Stomach (tissue), 9 donors: Measurements from ENCODE around the gene EEF2K. TPM values are rescaled to one million over a fixed set of nuclear protein-coding genes. Genes with fewer than 3 reads are reported as not detected.
"Not testable (repeated sequence)": the region's sequence is repeated elsewhere in the genome, so short reads cannot be mapped to it uniquely, and the experiment has no call there.

ENCODE experiments used
- DNase-seq, 2 donors: peaks; one replicate each; pipeline versions ENCODE4 v3.0.0 to v3.0.0-alpha.2; 2013 to 2019
- H3K27ac ChIP-seq, 5 donors: fragments of 200-600 bp in 4 of 5; sonication (generic) in 4 of 5; one replicate each; pipeline ENCODE4 v1.5.1; 2013 to 2019; ENCODE audit warnings: mild to moderate bottlenecking in 1 of 5, moderate library complexity in 1 of 5
- H3K27me3 ChIP-seq, 3 donors: fragments of 200-600 bp; sonication (generic); one replicate each; pipeline ENCODE4 v1.5.1; 2017 to 2019; ENCODE audit warnings: mixed run types in 1 of 3
- H3K36me3 ChIP-seq, 4 donors: fragments of 200-600 bp; sonication (generic); 1 replicate in 3 of 4; 2 replicates in 1 of 4; pipeline ENCODE4 v1.5.1; 2016 to 2019
- H3K4me1 ChIP-seq, 4 donors: fragments of 200-600 bp; sonication (generic); one replicate each; pipeline ENCODE4 v1.5.1; 2016 to 2019
- H3K4me3 ChIP-seq, 4 donors: fragments of 200-600 bp; sonication (generic) in 3 of 4; one replicate each; pipeline ENCODE4 v1.5.1; 2016 to 2019; ENCODE audit warnings: mild to moderate bottlenecking in 1 of 4
- H3K9me3 ChIP-seq, 4 donors: fragments of 200-600 bp; sonication (generic); one replicate each; pipeline ENCODE4 v1.5.1; 2016 to 2019
- EP300 ChIP-seq: sonication (generic); formaldehyde crosslinking; IDR thresholded peaks from one replicate; pipeline ENCODE4 v1.6.1; 2017; ENCODE audit warnings: antibody characterized with exemption
- POLR2A ChIP-seq, 4 donors: fragments of 450-650 bp; IDR thresholded peaks; one replicate each; pipeline ENCODE4 v1.6.1; 2016; ENCODE audit warnings: antibody characterized with exemption in 4 of 4, control low read depth in 2 of 4, mild to moderate bottlenecking in 1 of 4, moderate library complexity in 1 of 4
- POLR2AphosphoS5 ChIP-seq, 3 donors: sonication (generic); formaldehyde crosslinking; IDR thresholded peaks; one replicate each; pipeline ENCODE4 v1.6.1; 2016; ENCODE audit warnings: antibody characterized with exemption in 3 of 3
- WGBS, 5 donors: extraction: QIAGEN DNeasy Blood & Tissue Kit in 3 of 5; methylation state at CpG; one replicate each; pipeline versions ENCODE4 v1.1.5 to v1.1.7; 2013 to 2018; 5-methylcytosine and 5-hydroxymethylcytosine counted together
- intact Hi-C: fragments of 100-400 bp; cut with DNase I; formaldehyde crosslinking; loops from one replicate; pipeline ENCODE4 v1.15.1; 2023; ENCODE audit warnings: low total_unique reads
- polyA plus RNA-seq, 3 donors: library from polyadenylated mRNA; stranded (reverse); fragments of 200-250 nt; gene quantifications; one replicate each; pipeline ENCODE4 v1.2.3, GENCODE V29; 2013
- total RNA-seq, 5 donors: library from RNA; depleted of rRNA; stranded (reverse); fragments of >200 nt; gene quantifications; one replicate each; pipeline versions ENCODE4 v1.1.0 to v1.2.3, GENCODE V29; 2014 to 2016
- TF ChIP-seq, protein P1 (sequence below), 7 experiments: fragments of 450-650 bp in 4 of 7; fragments of 200-600 bp in 3 of 7; sonication (generic) in 3 of 7; IDR thresholded peaks; one replicate each; pipeline ENCODE4 v1.5.1; 2016 to 2019; ENCODE audit warnings: antibody characterized with exemption in 7 of 7, control low read depth in 2 of 7, mild to moderate bottlenecking in 1 of 7
- donor health status: healthy with polysubstance abuse.
- donor health status: Bipolar disorder and iron deficiency.
- donor health status: healthy.

EEF2K gene
- total and polyA plus RNA-seq, 8 donors: 3.4 to 170 (median 27.1) TPM

DNA sequence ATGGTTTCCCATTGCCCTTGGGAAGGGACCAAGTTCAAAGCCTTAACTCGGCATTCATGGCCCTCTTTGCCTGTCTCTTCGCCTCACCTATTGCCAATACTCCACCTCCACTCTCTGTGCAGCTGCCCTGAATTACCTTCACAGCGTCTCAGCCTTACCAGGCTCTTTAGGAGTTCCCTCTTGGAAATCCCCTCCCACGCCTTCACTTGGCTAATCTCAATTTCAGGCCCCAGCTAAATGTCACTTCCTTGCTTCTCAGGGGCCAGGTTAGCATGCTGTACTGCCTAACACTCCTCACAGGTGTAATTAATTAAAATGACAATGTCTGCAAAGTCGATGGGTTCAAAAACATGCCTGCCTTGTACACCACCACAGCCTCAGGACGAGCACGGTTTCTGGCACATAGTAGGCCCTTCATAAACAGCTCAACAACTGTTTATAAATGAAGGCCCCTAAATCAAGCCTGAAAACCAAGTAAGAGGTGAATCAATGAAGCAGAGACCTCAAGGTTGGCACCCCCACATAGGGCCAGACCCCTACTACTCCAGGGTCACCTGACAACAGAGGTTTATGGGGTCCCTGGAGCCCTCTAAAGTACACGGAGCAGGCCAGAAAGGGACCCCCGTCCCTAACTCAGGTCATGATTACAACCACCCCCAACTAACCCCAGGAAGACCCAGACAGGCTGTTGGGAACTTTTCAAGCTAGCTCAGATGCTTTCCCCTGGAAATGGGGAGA lies 11.2 kb upstream of the EEF2K start:
- Histone ChIP-seq H3K4me1 (peaks cover 21 to 50% (median 49%) of the 10 kb centered on the region in 4 donors), H3K27me3 (no peaks in the 10 kb centered on the region), H3K36me3 (no peaks in the 10 kb centered on the region), H3K27ac (peak overlapping the region; percentile 16 to 98 (median 76)), H3K4me3 (no peak overlapping the region), H3K9me3 (no peaks in the 10 kb centered on the region)
- intact Hi-C loops: no loop called here
- TF ChIP-seq EP300 (no peak), POLR2AphosphoS5 (IDR thresholded peaks at IDR 0.05) (no peak), POLR2A (IDR thresholded peaks at IDR 0.05) (no peak)
- TF ChIP-seq, protein P1, sequence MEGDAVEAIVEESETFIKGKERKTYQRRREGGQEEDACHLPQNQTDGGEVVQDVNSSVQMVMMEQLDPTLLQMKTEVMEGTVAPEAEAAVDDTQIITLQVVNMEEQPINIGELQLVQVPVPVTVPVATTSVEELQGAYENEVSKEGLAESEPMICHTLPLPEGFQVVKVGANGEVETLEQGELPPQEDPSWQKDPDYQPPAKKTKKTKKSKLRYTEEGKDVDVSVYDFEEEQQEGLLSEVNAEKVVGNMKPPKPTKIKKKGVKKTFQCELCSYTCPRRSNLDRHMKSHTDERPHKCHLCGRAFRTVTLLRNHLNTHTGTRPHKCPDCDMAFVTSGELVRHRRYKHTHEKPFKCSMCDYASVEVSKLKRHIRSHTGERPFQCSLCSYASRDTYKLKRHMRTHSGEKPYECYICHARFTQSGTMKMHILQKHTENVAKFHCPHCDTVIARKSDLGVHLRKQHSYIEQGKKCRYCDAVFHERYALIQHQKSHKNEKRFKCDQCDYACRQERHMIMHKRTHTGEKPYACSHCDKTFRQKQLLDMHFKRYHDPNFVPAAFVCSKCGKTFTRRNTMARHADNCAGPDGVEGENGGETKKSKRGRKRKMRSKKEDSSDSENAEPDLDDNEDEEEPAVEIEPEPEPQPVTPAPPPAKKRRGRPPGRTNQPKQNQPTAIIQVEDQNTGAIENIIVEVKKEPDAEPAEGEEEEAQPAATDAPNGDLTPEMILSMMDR (IDR thresholded peaks at IDR 0.05): no peak
- WGBS, 5 donors: 71 to 78% (median 77%) methylated on average over 9 of the region's 9 CpGs
- peak in 1 of 2 donors; percentile 36 for DNase-seq

DNA sequence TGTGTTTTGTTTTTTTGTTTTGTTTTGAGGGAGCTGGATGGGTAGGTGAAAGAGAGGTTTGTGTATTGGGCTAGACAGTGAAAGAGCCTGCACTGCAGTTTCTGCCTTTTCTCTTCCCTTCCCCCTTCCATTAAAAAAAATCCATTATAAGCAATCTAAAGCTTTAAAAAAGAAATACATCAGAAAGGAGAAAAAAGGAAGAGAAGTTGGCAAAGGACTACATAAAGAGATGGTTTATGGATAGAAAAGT lies 10.7 kb upstream of the EEF2K start:
- Histone ChIP-seq H3K36me3 (no peaks in the 10 kb centered on the region), H3K27ac (peak overlapping the region; percentile 65 to 98 (median 76)), H3K4me3 (peak overlapping the region in 3 of 4 donors; percentile 47 to 60 (median 52)), H3K4me1 (peaks cover 18 to 51% (median 48%) of the 10 kb centered on the region in 4 donors), H3K9me3 (no peaks in the 10 kb centered on the region), H3K27me3 (no peaks in the 10 kb centered on the region)
- TF ChIP-seq EP300: no peak
- no peak for DNase-seq
- intact Hi-C loops: no loop called here

GRCh38 chr16:22195695-22196558 lies 10.2 kb upstream of the EEF2K start:
- H3K9me3 ChIP-seq: no peaks in the 10 kb centered on the region
- peak overlapping the region; percentile 47 to 60 (median 51) for H3K4me3 ChIP-seq
- peaks cover 18 to 51% (median 48%) of the 10 kb centered on the region in 4 donors for H3K4me1 ChIP-seq
- WGBS, 5 donors: 1 to 2% (median 2%) methylated on average over 38 to 39 of the region's 39 CpGs
- TF ChIP-seq EP300 (no peak), POLR2A (IDR thresholded peaks at IDR 0.05) (no peak), POLR2AphosphoS5 (IDR thresholded peaks at IDR 0.05) (peak; percentile 43 to 86 (median 54))
- TF ChIP-seq, protein P1 (IDR thresholded peaks at IDR 0.05): peak in 5 of 7 experiments; percentile 76 to 88 (median 82)
- DNase-seq: peak; percentile 94 to 97
- peak overlapping the region; percentile 65 to 98 (median 76) for H3K27ac ChIP-seq
- H3K27me3 ChIP-seq: no peaks in the 10 kb centered on the region
- intact Hi-C loops: no loop called here
- H3K36me3 ChIP-seq: no peaks in the 10 kb centered on the region

- peaks cover 18 to 51% (median 45%) of the 10 kb centered on the region in 4 donors for H3K4me1 ChIP-seq
- H3K27me3 ChIP-seq, DNase-seq, intact Hi-C loops, H3K36me3 ChIP-seq, H3K9me3 ChIP-seq: not testable (repeated sequence)
- 35 to 44% (median 40%) methylated on average over 20 of the region's 20 CpGs for WGBS, 5 donors
- peak overlapping the region in 3 of 4 donors; percentile 47 to 60 (median 52) for H3K4me3 ChIP-seq
- H3K27ac ChIP-seq: peak overlapping the region in 2 of 5 donors; percentile 81 to 98
Measured at GRCh38 chr16:22196559-22197168, 9.4 kb upstream of the EEF2K start.

DNA sequence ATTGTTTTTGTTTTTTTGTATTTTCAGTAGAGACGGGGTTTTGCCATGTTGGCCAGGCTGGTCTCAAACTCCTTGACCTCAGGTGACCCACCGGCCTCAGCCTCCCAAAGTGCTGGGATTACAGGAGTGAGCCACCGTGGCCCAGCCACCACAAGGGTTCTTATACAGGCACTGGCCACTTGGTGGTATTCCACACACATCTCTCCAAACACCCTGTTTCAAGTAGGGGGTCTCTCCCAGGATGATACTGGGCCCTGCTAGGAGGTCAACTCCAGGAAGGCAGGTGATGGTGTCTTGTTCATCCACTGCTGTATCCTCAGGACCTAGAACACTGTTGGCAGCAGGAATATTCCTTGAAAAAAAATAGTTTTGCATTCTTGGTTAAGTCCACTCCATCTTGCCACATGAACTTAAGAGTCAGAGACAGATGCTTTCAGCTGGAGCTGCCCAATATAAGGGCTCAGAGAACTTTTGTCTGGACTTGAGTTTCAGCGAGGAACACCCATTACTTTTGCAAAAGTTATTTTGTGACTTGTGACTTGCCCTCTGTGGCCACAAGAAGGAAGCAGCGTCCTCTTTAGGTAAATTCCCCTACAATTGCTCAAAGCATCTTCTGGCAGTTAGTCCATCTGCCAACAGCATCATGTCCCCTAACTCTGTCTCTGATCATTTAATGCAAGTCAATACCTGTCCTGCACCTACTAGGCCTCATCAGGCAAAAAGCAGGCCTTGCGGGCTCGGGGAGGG lies 7.4 kb upstream of the EEF2K start:
- no peak overlapping the region for H3K4me3 ChIP-seq
- no peaks in the 10 kb centered on the region for H3K9me3 ChIP-seq
- H3K27me3 ChIP-seq: no peaks in the 10 kb centered on the region
- intact Hi-C loops: no loop called here
- WGBS, 5 donors: 53 to 78% (median 77%) methylated on average over 7 of the region's 7 CpGs
- H3K27ac ChIP-seq: peak overlapping the region in 4 of 5 donors; percentile 70 to 86 (median 84)
- TF ChIP-seq POLR2A (IDR thresholded peaks at IDR 0.05) (no peak), EP300 (no peak), POLR2AphosphoS5 (IDR thresholded peaks at IDR 0.05) (no peak)
- TF ChIP-seq, protein P1 (IDR thresholded peaks at IDR 0.05): no peak
- no peaks in the 10 kb centered on the region for H3K36me3 ChIP-seq
- H3K4me1 ChIP-seq: peaks cover 4 to 34% (median 27%) of the 10 kb centered on the region in 4 donors
- DNase-seq: no peak
